ENCODE data around the gene AHCYL2. TPM values are rescaled to one million over a fixed set of nuclear protein-coding genes. Genes with fewer than 3 reads are reported as not detected.

Gene AHCYL2
- total RNA-seq, 1 donor from 2014 or later, result 39.3 TPM

DNA sequence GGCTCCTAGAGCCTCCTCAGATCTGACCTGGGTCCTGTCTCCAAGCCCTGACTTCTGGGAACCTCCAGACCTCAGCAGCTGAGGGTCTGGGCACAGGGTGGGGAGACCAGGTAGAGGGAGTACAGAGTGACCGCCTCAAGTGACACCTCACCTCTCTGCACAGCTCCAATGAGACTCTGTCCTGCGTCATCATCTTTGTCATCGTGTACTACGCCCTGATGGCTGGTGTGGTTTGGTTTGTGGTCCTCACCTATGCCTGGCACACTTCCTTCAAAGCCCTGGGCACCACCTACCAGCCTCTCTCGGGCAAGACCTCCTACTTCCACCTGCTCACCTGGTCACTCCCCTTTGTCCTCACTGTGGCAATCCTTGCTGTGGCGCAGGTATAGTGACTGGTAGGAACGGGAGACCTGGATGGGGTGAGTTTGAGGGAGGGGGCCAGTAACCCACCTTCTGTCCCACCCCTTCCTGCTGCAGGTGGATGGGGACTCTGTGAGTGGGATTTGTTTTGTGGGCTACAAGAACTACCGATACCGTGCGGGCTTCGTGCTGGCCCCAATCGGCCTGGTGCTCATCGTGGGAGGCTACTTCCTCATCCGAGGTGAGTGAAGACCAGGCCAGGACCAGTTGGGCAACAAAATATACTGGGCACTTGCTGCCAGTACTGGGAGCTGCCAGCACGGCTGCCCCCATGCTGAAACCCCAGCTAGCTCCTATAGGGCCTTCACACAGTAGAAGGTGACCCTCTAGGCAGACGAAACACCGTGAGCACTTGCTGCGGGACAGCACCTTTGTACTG, 18.6 kb upstream of the AHCYL2 start:
- Histone ChIP-seq H3K9ac (no peak overlapping the region), H3K79me2 (ENCODE audit: low read depth) (peaks cover 26% of the 10 kb centered on the region), H4K20me1 (ENCODE audit: low read depth) (peaks cover 44% of the 10 kb centered on the region), H3K4me2 (no peak overlapping the region), H3K4me3 (no peak overlapping the region), H2AFZ (replicated peaks) (no peak overlapping the region), H3K36me3 (no peaks in the 10 kb centered on the region), H3K9me3 (ENCODE audit: low read depth) (no peaks in the 10 kb centered on the region), H3F3A (ENCODE audit: low read depth) (no peaks in the 10 kb centered on the region), H3K27me3 (no peaks in the 10 kb centered on the region), H3K4me1 (no peaks in the 10 kb centered on the region), H3K27ac (no peak overlapping the region)
- H3K27me3 Mint-ChIP-seq (ENCODE audit: insufficient read depth, low read depth), result peaks cover 9% of the 10 kb centered on the region
- no peaks in the 10 kb centered on the region for H3K9me3 Mint-ChIP-seq
- H3K4me1 Mint-ChIP-seq, result peaks cover 2% of the 10 kb centered on the region
- TF ChIP-seq EZH2phosphoT487 (IDR thresholded peaks at IDR 0.05), result no peak
- no peak for TF ChIP-seq EZH2 (IDR thresholded peaks at IDR 0.05)
- TF ChIP-seq, protein P1, sequence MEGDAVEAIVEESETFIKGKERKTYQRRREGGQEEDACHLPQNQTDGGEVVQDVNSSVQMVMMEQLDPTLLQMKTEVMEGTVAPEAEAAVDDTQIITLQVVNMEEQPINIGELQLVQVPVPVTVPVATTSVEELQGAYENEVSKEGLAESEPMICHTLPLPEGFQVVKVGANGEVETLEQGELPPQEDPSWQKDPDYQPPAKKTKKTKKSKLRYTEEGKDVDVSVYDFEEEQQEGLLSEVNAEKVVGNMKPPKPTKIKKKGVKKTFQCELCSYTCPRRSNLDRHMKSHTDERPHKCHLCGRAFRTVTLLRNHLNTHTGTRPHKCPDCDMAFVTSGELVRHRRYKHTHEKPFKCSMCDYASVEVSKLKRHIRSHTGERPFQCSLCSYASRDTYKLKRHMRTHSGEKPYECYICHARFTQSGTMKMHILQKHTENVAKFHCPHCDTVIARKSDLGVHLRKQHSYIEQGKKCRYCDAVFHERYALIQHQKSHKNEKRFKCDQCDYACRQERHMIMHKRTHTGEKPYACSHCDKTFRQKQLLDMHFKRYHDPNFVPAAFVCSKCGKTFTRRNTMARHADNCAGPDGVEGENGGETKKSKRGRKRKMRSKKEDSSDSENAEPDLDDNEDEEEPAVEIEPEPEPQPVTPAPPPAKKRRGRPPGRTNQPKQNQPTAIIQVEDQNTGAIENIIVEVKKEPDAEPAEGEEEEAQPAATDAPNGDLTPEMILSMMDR (IDR thresholded peaks at IDR 0.05), result no peak
- H3K4me3 Mint-ChIP-seq, result no peak overlapping the region
- peaks cover 31% of the 10 kb centered on the region for H3K36me3 Mint-ChIP-seq
- no peak overlapping the region for H3K27ac Mint-ChIP-seq
- no peak for DNase-seq (ENCODE audit: low spot score)

DNA sequence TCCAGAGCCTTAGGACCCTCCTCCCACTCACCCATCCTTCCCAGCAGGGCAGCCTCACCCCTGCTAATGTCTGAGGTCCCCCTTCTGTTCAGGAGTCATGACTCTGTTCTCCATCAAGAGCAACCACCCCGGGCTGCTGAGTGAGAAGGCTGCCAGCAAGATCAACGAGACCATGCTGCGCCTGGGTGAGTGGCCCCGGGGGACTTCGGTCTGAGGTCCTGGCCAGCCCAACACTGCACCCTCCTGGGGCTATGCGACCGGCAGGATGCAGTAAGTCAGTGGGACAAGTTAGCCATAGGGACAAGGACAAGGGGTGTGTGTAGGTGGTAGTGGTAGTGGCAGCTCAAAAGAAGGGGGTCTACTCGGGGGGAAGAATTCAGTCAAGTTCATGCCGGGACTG, 16.2 kb upstream of the AHCYL2 start:
- Histone ChIP-seq H3K36me3 (no peaks in the 10 kb centered on the region), H3K4me1 (no peaks in the 10 kb centered on the region), H4K20me1 (ENCODE audit: low read depth) (peaks cover 20% of the 10 kb centered on the region), H3K79me2 (ENCODE audit: low read depth) (peaks cover 1% of the 10 kb centered on the region), H3K27me3 (no peaks in the 10 kb centered on the region), H3F3A (ENCODE audit: low read depth) (peaks cover 7% of the 10 kb centered on the region), H3K27ac (no peak overlapping the region), H3K9ac (no peak overlapping the region), H3K4me2 (no peak overlapping the region), H2AFZ (replicated peaks) (no peak overlapping the region), H3K9me3 (ENCODE audit: low read depth) (no peaks in the 10 kb centered on the region), H3K4me3 (no peak overlapping the region)
- TF ChIP-seq, protein P1 (IDR thresholded peaks at IDR 0.05), result no peak
- Mint-ChIP-seq H3K27ac (no peak overlapping the region), H3K27me3 (ENCODE audit: insufficient read depth, low read depth) (peaks cover 8% of the 10 kb centered on the region), H3K36me3 (peaks cover 35% of the 10 kb centered on the region), H3K4me1 (peaks cover 1% of the 10 kb centered on the region), H3K9me3 (no peaks in the 10 kb centered on the region), H3K4me3 (no peak overlapping the region)
- no peak for DNase-seq (ENCODE audit: low spot score)

DNA sequence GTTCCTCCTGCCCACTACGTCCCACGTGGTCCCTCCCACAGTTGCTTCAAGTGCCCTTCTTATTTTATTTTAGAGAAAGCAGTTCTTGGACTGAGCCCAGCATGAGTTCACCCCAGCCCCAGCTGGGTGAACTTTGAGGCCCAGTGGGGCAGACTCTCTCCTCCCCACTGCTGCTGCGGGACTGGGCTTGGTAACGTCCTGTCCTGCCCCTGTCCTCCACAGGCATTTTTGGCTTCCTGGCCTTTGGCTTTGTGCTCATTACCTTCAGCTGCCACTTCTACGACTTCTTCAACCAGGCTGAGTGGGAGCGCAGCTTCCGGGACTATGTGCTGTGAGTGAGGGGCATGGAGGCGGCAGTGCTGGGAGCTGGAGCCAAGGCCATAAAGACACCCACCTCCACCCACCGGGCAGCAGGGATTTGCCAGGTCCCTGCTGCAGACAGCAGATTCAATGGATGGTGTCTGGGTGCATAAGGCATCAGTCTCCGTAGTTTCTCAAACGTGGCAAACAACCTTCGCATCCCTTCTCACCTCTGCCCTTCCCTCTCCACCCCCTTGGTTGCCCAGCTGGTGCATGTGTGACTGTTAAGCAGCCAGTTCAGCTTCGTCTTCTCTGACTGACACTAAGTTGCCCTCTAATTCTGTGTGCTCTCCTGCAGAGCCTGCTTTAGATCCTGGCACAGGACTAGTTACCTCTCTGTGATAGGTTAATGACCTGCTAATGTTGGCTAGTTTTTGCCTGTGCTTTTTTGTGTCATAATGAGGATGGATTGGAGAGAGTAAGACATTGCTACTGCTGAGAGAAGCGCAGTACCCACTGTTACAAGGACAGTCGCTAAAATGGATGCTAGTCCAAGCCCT, 15.5 kb upstream of the AHCYL2 start:
- H3K27ac Mint-ChIP-seq, result no peak overlapping the region
- Histone ChIP-seq H3K36me3 (no peaks in the 10 kb centered on the region), H3K27me3 (no peaks in the 10 kb centered on the region), H3K27ac (no peak overlapping the region), H3K4me1 (no peaks in the 10 kb centered on the region), H3K79me2 (ENCODE audit: low read depth) (no peaks in the 10 kb centered on the region), H3F3A (ENCODE audit: low read depth) (peaks cover 13% of the 10 kb centered on the region), H3K9ac (no peak overlapping the region), H3K4me3 (no peak overlapping the region), H2AFZ (replicated peaks) (no peak overlapping the region), H3K9me3 (ENCODE audit: low read depth) (no peaks in the 10 kb centered on the region), H3K4me2 (no peak overlapping the region), H4K20me1 (ENCODE audit: low read depth) (peaks cover 19% of the 10 kb centered on the region)
- no peak for TF ChIP-seq EZH2phosphoT487 (IDR thresholded peaks at IDR 0.05)
- no peak for TF ChIP-seq EZH2 (IDR thresholded peaks at IDR 0.05)
- TF ChIP-seq, protein P1 (IDR thresholded peaks at IDR 0.05), result no peak
- peaks cover 5% of the 10 kb centered on the region for H3K4me1 Mint-ChIP-seq
- H3K4me3 Mint-ChIP-seq, result no peak overlapping the region
- peaks cover 39% of the 10 kb centered on the region for H3K36me3 Mint-ChIP-seq
- H3K9me3 Mint-ChIP-seq, result no peaks in the 10 kb centered on the region
- no peak for DNase-seq (ENCODE audit: low spot score)
- peaks cover 5% of the 10 kb centered on the region for H3K27me3 Mint-ChIP-seq (ENCODE audit: insufficient read depth, low read depth)
